ENCODE measurements around the gene TIMM10.

DNA sequence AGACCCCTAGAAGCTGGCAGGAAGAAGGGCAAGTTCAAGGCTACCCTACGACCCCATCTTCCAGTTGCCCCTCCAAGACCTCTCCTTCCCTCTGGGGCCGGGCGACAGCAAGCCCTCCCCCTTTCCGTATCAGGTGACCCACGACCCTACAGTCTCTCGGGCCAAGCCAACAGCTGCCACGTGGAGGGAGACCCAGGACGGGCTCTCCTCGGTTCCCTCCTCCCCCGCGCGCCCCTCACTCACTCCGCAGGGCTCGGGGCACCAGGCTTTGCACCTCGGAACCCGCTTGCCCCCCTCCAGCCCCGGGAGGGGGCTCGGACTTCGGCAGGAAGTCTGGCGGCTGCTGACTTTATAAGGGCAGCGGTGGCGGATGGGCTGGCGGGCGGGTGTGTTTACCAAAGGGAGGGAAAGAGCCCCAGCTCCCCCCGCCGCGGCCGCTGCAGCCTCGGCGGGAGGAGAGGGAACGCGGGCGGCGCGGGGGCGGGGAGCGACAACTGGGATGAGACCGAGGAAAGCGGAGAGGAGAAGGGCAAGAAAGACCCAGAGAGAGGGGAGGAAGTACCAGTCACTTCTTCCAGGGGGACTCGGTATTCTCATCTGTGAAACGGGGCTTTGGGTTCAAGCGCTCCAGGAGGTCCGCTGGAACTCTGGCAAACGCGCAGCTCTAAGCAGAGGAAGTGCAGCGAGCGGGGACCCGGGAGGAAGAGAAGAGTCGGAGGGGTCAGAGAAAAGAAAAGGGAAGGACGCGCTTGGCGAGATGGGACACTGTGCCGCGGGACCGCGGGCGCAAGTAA, 15.8 kb downstream of the TIMM10 start:
- TF ChIP-seq, protein P1, sequence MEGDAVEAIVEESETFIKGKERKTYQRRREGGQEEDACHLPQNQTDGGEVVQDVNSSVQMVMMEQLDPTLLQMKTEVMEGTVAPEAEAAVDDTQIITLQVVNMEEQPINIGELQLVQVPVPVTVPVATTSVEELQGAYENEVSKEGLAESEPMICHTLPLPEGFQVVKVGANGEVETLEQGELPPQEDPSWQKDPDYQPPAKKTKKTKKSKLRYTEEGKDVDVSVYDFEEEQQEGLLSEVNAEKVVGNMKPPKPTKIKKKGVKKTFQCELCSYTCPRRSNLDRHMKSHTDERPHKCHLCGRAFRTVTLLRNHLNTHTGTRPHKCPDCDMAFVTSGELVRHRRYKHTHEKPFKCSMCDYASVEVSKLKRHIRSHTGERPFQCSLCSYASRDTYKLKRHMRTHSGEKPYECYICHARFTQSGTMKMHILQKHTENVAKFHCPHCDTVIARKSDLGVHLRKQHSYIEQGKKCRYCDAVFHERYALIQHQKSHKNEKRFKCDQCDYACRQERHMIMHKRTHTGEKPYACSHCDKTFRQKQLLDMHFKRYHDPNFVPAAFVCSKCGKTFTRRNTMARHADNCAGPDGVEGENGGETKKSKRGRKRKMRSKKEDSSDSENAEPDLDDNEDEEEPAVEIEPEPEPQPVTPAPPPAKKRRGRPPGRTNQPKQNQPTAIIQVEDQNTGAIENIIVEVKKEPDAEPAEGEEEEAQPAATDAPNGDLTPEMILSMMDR (IDR thresholded peaks at IDR 0.05), result no peak
- peak; percentile 47 for TF ChIP-seq POLR2A (IDR thresholded peaks at IDR 0.05)

Data from right lobe of liver (tissue), 4 donors.